ENCODE measurements around the gene ABCG1.

GRCh38 chr21:42276076-42276475 is 57.1 kb downstream of the ABCG1 start:
- TF ChIP-seq POLR2A (IDR thresholded peaks at IDR 0.05; ENCODE audit: low read length) (no peak), GATA1 (IDR thresholded peaks at IDR 0.05; ENCODE audit: low read depth, low read length) (no peak)
